NCI-H1048 (cell line): ENCODE measurements around the gene ATP6V0A4.
"Not testable (repeated sequence)": the region's sequence is repeated elsewhere in the genome, so short reads cannot be mapped to it uniquely, and the experiment has no call there.

Source experiments
- DNase-seq: peaks from one replicate; lab custom pipeline; 2025; lab: John Stamatoyannopoulos, UW

ATP6V0A4 gene

DNA sequence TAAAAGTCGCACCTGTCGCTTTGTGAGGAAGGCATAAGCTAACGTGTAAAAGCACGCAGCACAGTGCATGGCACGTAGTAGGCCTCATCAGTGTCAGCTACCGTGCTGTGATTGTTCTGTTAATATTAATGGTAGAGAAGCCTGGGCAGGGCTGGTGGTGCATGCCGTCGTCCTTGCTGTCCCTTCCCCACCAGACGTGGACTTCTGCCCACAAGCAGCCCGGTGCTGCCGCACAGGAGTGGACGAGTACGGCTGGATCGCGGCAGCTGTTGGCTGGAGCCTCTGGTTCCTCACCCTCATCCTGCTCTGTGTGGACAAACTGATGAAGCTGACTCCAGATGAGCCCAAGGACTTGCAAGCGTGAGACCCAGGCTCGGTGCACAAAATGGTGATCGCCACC, 4.7 kb upstream of the ATP6V0A4 start:
- DNase-seq: no peak

DNA sequence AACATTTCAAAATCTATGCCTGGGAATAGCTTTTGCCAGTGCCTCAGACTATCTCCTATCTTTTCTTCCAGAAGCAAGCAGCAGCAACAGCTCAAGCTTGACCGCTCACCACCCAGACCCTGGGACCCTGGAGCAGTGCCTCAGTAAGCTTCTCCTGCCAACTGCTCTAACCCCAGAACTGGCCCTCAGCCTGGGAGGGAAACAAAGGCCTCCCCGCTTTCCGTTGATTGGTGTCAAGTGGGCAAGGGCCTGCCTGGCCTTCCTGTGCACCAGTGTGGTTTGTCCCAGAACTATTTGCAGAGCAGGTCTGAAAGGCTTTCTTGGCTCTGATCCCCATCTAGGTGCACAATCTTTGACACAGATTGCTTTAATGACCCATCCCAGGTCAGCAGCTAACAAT, 3.3 kb upstream of the ATP6V0A4 start:
- DNase-seq: no peak

DNA sequence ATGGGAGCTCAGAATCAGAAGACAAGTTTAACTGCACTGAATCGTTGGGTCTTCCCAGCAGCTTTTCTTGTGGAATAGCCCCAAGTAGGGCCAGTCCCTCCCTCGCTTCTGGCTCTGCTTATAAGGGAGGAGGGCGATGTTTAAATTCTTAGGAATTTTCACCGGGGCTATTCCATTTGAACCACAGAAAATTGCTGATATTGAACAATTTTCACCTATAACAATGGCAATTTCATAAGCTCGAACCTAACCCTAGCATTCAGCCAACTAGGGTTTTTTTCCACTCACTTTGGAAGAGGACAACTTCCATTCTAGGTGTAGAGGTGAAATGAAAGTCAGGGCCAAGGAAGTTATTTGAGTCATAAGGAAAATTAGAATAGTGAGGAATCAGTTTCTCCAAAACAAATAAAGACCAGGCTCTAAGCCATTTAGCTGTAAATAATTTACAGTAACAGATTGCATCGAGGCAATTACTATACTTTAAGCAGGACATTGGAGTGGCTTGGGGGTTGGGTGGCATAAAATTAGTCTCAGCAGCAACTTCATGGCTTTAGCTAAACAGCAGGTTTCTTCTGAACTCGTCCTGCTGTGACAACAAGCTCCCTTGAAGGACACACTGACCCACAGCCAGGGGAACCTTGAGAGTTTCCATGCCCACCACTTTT, 1.5 kb upstream of the ATP6V0A4 start:
- DNase-seq: no peak

DNA sequence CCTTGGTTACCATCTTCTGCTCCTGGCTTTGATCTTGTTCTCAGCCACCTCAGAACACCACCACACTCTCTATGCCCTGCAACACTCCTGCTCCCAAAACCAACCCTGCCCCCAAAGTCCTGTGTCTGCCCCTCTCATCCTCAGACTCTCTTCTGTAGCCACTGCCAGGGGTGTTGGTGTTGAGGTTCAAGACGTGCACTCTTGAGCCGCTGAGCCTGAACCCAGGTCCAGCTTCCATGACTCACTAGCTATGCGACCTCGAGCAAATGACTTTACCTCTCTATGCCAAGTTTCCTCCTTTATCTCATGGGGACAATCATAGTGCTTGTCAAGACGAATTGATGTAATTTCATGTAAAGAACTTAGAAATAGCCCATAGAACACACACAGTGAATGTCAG, 840 bp upstream of the ATP6V0A4 start:
- no peak for DNase-seq

GRCh38 chr7:138797046-138797445, 950 bp downstream of the ATP6V0A4 start:
- DNase-seq: not testable (repeated sequence)

- DNase-seq: no peak
Observed at GRCh38 chr7:138796038-138796615, 1.9 kb downstream of the ATP6V0A4 start.

GRCh38 chr7:138785587-138786437, 12.2 kb downstream of the ATP6V0A4 start:
- no peak for DNase-seq

- DNase-seq: no peak
Observed at GRCh38 chr7:138784692-138785091, 13.3 kb downstream of the ATP6V0A4 start.

DNA sequence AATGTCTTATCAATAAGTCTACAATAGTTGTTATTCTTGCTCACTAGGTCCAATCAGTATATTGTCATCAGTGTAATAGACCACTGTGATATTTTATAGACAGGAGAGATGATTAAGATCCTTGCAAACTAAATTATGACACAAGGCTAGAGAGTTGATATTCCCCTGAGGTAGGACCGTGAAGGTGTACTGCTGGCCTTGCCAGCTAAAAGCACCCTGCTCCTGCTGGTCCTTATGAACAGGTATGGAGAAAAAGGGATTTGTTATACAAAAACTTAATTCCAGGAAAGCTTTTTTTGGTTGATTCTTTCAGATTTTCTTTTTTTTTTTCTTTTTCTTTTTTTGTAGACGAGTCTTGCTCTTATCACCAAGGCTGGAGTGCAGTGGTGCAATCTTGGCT, 17.0 kb downstream of the ATP6V0A4 start:
- DNase-seq: no peak

- no peak for DNase-seq
Observed at GRCh38 chr7:138776166-138776833, 21.7 kb downstream of the ATP6V0A4 start.

DNA sequence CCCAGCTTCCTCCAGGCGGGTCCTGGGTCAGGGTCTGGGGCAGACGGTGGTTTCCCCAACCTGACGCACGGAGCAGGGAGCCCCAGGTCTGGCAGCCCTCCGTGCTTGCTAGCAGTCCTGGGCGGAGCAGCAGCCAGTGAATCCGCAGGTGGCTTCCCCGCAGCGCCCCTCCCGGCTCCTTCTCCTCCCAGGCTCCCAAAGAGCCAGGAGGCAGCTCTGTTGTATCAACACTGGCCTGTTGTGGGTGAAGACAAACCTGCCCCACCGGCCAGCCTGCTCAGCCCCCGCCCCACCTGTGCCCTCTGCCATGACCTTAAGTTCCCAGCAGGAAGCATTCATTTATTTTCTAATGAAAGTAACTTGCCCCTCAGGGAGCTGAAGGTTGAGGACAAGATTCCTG, 24.2 kb downstream of the ATP6V0A4 start:
- DNase-seq: no peak

- DNase-seq: no peak
Observed at GRCh38 chr7:138773176-138773575, 24.8 kb downstream of the ATP6V0A4 start.

GRCh38 chr7:138770904-138771303, 27.1 kb downstream of the ATP6V0A4 start:
- no peak for DNase-seq

GRCh38 chr7:138768241-138768640, 29.8 kb downstream of the ATP6V0A4 start:
- no peak for DNase-seq

- no peak for DNase-seq
Observed at GRCh38 chr7:138756591-138757242, 41.3 kb downstream of the ATP6V0A4 start.

GRCh38 chr7:138755842-138756590, 42.0 kb downstream of the ATP6V0A4 start:
- no peak for DNase-seq

DNA sequence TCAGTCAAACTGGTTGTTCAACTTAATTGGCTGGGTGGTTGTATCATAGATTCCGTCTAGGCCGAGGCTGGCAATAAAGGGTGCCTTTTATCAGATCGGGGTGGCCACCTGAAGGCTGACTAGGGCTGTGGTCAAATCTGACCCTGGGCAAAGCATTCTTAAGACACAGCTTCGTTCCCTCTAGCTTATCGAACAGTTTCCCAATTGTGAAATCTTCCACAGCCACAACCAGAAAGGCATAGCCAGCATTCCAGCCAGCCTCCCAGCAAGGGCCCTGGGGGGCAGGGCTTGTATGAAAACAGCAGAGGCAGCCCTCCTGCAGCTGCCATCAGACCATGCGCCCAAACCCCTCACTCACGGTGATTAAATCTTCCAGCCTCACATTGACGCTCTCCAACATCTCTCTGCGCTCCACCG, 42.7 kb downstream of the ATP6V0A4 start:
- DNase-seq: no peak

DNA sequence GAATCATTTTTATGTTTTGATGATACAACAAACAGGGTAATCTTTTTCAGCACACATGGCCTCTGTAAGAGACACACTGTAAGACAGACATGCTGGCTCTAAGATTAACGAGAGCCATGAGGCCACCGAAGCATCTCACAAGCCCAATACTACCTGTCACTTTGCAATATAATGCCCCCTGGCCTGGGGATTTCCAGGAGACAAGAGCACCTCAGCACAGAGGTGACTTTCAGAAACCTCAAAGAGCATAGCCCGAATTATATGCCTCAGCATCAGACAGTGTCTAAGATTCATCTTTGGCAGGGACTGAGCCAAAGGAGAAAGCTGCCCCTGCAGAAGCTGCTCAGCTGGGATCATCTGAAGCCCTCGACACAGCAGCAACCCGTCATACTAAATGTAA, 44.4 kb downstream of the ATP6V0A4 start:
- no peak for DNase-seq

GRCh38 chr7:138753150-138753518, 44.9 kb downstream of the ATP6V0A4 start:
- DNase-seq: no peak

GRCh38 chr7:138752518-138753149, 45.4 kb downstream of the ATP6V0A4 start:
- no peak for DNase-seq

DNA sequence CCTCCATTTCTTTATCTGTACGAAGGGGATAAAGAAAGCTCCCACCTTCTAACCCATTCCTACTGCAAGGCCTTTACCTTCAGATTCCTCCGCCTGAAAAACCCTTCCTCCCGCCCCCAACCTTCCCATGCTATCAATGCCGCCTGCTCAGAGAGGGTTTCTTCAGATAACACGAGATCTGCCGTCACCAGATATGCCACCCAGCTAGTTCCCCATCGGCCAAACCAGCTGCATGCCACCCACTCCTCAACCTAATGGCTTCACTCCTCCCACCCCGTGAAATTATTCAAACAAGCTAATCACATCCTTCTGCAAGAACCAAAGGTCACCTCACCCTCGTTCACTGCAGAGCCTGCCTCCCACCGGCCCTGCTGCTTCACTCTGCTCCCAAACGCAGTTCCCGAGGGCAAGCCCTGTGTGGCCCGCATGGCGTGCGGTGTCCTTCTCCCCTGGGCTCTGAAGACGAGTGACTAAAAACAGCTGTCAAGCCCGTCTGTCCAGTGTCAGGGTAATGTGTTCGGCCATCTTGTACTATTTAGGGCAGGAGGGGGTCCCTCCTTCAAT, 47.0 kb downstream of the ATP6V0A4 start:
- DNase-seq: no peak
